Fibroblast of lung (primary cell): Measurements from ENCODE around the gene PAPOLB. TPM values are rescaled to one million over a fixed set of nuclear protein-coding genes. Genes with fewer than 3 reads are reported as not detected.

ENCODE experiments used
- DNase-seq, 2 donors: peaks; one replicate each; pipeline versions ENCODE4 v3.0.0 to v3.0.0-alpha.2; 2010; ENCODE audit warnings: low read depth in 2 of 2
- H2AFZ ChIP-seq: 2 replicates; pipeline ENCODE4 v1.5.1; 2012; ENCODE audit warnings: low read length, control low read depth, inconsistent platforms
- H3K27ac ChIP-seq: 2 replicates; pipeline ENCODE4 v1.5.1; 2011; ENCODE audit warnings: low read length, control low read depth; ENCODE audit not compliant: insufficient read depth
- H3K27me3 ChIP-seq: 2 replicates; pipeline ENCODE4 v1.5.1; 2011; ENCODE audit warnings: mild to moderate bottlenecking, low read length; ENCODE audit not compliant: control insufficient read depth, insufficient read depth
- H3K36me3 ChIP-seq: 2 replicates; pipeline ENCODE4 v1.5.1; 2011; ENCODE audit warnings: low read length; ENCODE audit not compliant: control insufficient read depth, insufficient read depth
- H3K4me1 ChIP-seq: 2 replicates; pipeline ENCODE4 v1.5.1; 2011; ENCODE audit warnings: low read length; ENCODE audit not compliant: control insufficient read depth, insufficient read depth; ENCODE audit errors: extremely low read depth
- H3K4me2 ChIP-seq: 2 replicates; pipeline ENCODE4 v1.5.1; 2011; ENCODE audit warnings: low read length, control low read depth; ENCODE audit not compliant: insufficient read depth; ENCODE audit errors: extremely low read depth
- H3K4me3 ChIP-seq, 4 experiments: fragments of 200-600 bp in 1 of 4; sonication (generic) in 1 of 4; replicated peaks in 1 of 4; 2 replicates each; pipeline ENCODE4 v1.5.1; 2011 to 2016; ENCODE audit warnings: low read length in 4 of 4, low read depth in 3 of 4, mild to moderate bottlenecking in 3 of 4, control low read depth in 2 of 4, inconsistent platforms in 1 of 4, mixed read lengths in 1 of 4; ENCODE audit not compliant: insufficient read depth in 1 of 4; ENCODE audit errors: control extremely low read depth in 1 of 4
- H3K79me2 ChIP-seq: 2 replicates; pipeline ENCODE4 v1.5.1; 2012; ENCODE audit warnings: mild to moderate bottlenecking, low read length, inconsistent platforms; ENCODE audit not compliant: control insufficient read depth, insufficient read depth
- H3K9ac ChIP-seq: 2 replicates; pipeline ENCODE4 v1.5.1; 2011; ENCODE audit warnings: mild to moderate bottlenecking, low read length, control low read depth; ENCODE audit not compliant: insufficient read depth
- H3K9me3 ChIP-seq: 2 replicates; pipeline ENCODE4 v1.5.1; 2012; ENCODE audit warnings: low read depth, low read length; ENCODE audit not compliant: control insufficient read depth, insufficient read depth
- H4K20me1 ChIP-seq: 2 replicates; pipeline ENCODE4 v1.5.1; 2011; ENCODE audit warnings: low read length; ENCODE audit not compliant: control insufficient read depth, insufficient read depth; ENCODE audit errors: extremely low read depth
- EZH2 ChIP-seq: IDR thresholded peaks from 2 replicates; pipeline ENCODE4 v1.5.1; 2012; ENCODE audit warnings: low read length, control low read depth, mild to moderate bottlenecking; ENCODE audit errors: missing control alignments
- polyA plus RNA-seq, 2 donors: library from polyadenylated mRNA; depleted of rRNA in 1 of 2; stranded (reverse) in 1 of 2; unstranded in 1 of 2; fragments of >200 nt; gene quantifications; 2 replicates each; pipeline ENCODE4 v1.2.1, GENCODE V29; 2011 to 2012; ENCODE audit warnings: missing spikeins in 1 of 2
- total RNA-seq: library from RNA; depleted of rRNA; stranded (reverse); fragments of >200 nt; gene quantifications from 2 replicates; pipeline ENCODE4 v1.2.1, GENCODE V29; 2014
- TF ChIP-seq, protein P1 (sequence below), 2 donors: IDR thresholded peaks in 1 of 2; conservative IDR thresholded peaks in 1 of 2; 1 replicate in 1 of 2; 2 replicates in 1 of 2; pipeline ENCODE4 v1.5.1; 2011 to 2012; ENCODE audit warnings: low read length in 2 of 2, control low read depth in 1 of 2, inconsistent platforms in 1 of 2, low read depth in 1 of 2, mild to moderate bottlenecking in 1 of 2

PAPOLB gene
- total and polyA plus RNA-seq, 2 donors (not counting 1 experiment from before 2014, with no cell fraction given), result under 0.01 to 0.02 TPM

DNA sequence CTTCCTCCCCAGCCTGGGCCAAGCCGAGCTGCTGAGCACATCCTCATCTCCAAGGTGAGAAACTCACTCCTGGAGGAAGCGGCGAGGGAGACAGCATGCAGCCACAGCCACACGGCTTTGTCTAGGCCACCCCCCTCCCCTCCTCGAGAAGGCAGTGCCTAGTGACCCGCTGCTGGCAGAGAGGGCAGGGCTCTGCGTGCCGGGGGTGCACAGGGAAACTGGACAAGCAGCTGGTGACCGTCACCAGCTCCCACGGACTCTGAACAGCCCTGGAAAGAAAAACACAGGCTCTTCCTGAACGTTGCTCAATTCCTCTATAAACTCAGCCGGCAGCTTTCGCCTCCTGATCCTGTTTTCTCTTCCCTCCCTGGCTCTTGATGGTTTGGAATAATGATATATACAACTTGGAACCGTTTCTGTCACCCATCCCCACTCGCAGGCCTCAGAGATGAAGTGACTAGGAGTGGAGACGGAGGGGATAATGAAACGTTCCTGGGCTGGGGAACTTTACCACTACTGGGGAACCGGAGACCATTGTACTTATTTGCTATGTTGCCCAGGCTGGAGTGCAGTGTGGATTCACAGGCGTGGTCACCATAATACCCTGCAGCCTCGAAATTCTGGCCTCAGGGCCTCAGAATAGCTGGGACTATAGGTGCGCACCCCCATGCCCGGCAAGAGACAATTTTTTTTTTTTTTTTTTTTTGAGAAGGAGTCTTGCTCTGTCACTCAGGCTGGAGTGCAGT lies 19.3 kb downstream of the PAPOLB start:
- Histone ChIP-seq H3K4me1 (no peaks in the 10 kb centered on the region), H3K36me3 (no peaks in the 10 kb centered on the region), H3K4me3 (no peak overlapping the region), H3K9me3 (no peaks in the 10 kb centered on the region), H2AFZ (peak overlapping the region; percentile 34), H3K27me3 (no peaks in the 10 kb centered on the region), H3K79me2 (no peaks in the 10 kb centered on the region), H4K20me1 (no peaks in the 10 kb centered on the region), H3K27ac (no peak overlapping the region), H3K9ac (no peak overlapping the region), H3K4me2 (no peak overlapping the region)
- TF ChIP-seq, protein P1, sequence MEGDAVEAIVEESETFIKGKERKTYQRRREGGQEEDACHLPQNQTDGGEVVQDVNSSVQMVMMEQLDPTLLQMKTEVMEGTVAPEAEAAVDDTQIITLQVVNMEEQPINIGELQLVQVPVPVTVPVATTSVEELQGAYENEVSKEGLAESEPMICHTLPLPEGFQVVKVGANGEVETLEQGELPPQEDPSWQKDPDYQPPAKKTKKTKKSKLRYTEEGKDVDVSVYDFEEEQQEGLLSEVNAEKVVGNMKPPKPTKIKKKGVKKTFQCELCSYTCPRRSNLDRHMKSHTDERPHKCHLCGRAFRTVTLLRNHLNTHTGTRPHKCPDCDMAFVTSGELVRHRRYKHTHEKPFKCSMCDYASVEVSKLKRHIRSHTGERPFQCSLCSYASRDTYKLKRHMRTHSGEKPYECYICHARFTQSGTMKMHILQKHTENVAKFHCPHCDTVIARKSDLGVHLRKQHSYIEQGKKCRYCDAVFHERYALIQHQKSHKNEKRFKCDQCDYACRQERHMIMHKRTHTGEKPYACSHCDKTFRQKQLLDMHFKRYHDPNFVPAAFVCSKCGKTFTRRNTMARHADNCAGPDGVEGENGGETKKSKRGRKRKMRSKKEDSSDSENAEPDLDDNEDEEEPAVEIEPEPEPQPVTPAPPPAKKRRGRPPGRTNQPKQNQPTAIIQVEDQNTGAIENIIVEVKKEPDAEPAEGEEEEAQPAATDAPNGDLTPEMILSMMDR (conservative IDR thresholded peaks at IDR 0.05 in 1 of 2, IDR thresholded peaks at IDR 0.05 in 1 of 2; ENCODE audit: low read depth in 1 of 2, low read length in 2 of 2), result no peak
- TF ChIP-seq EZH2, result no peak
- DNase-seq, result peak in 1 of 2 donors; percentile 49

DNA sequence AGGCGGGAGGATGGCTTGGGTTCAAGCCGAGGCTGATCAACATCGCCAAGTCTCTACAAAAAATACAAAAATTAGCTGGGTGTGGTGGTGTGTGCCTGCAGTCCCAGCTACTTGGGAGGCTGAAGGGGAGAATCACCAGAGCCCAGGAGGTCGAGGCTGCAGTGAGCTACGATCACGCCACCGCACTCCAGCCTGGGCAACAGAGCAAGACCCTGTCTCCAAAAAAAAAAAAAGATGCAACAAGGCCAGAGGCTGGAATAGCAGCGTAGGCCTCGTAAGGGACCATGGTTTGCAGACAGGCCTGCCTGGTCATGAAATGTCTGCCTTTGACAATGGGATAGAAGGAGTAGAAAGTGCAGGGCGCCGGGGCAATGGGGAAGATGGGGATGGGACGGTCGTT lies 20.0 kb downstream of the PAPOLB start:
- DNase-seq, result no peak
- no peaks in the 10 kb centered on the region for H3K27me3 ChIP-seq
- no peak overlapping the region for H3K9ac ChIP-seq
- H3K9me3 ChIP-seq, result no peaks in the 10 kb centered on the region
- H4K20me1 ChIP-seq, result no peaks in the 10 kb centered on the region
- H3K4me1 ChIP-seq, result no peaks in the 10 kb centered on the region
- H3K4me3 ChIP-seq, result no peak overlapping the region
- TF ChIP-seq, protein P1 (conservative IDR thresholded peaks at IDR 0.05 in 1 of 2, IDR thresholded peaks at IDR 0.05 in 1 of 2; ENCODE audit: low read depth in 1 of 2, low read length in 2 of 2), result no peak
- no peak for TF ChIP-seq EZH2
- no peak overlapping the region for H3K27ac ChIP-seq
- H3K4me2 ChIP-seq, result no peak overlapping the region
- no peaks in the 10 kb centered on the region for H3K79me2 ChIP-seq
- no peaks in the 10 kb centered on the region for H3K36me3 ChIP-seq
- H2AFZ ChIP-seq, result no peak overlapping the region

DNA sequence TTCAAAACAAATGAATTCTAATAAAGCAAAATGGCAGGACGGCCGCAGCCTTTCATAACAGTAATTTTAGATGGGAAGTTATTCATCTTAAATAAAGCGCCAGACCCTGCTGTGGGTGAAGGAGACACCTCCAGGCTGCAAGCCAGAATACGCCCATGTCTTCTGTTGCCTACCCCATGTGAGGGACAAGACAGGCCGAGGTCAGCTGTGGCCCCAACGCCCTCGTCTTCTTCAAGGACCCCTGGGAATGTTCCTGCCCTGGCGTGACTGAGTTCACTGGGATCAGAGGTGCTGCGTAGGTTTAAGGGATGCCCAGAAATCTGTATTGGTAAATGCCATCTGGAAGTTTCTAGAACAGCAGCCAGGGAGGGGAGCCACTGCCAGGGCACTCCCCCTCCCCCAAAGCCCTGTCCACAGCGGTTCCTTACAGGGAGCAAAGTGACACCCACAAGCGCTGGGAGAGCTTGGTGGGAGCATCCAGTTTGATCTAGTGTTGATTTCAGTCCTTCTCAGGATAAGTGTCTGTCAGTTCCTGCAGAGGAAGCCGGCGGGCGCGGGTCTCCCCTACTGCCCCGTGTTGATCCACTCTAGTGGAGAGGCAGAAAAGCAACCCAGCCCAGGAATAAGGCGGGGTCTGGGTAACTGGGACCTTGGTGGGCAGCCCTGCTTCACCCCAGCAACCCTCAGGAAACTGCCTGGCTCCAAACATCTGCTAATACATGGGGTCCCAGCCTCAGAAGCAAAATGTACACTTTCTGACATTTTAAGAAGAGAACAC lies 20.6 kb downstream of the PAPOLB start:
- Histone ChIP-seq H3K4me3 (no peak overlapping the region), H3K4me2 (no peak overlapping the region), H4K20me1 (no peaks in the 10 kb centered on the region), H3K79me2 (no peaks in the 10 kb centered on the region), H3K36me3 (no peaks in the 10 kb centered on the region), H3K9me3 (no peaks in the 10 kb centered on the region), H3K9ac (no peak overlapping the region), H2AFZ (no peak overlapping the region), H3K27ac (no peak overlapping the region), H3K27me3 (no peaks in the 10 kb centered on the region), H3K4me1 (no peaks in the 10 kb centered on the region)
- no peak for DNase-seq
- no peak for TF ChIP-seq EZH2
- TF ChIP-seq, protein P1 (conservative IDR thresholded peaks at IDR 0.05 in 1 of 2, IDR thresholded peaks at IDR 0.05 in 1 of 2; ENCODE audit: low read depth in 1 of 2, low read length in 2 of 2), result no peak
